Activated CD4-positive, alpha-beta T cell treated with anti-CD3 and anti-CD28 coated beads, Interleukin-2, amount 50 U/mL, for 48 hours (primary cell): Measurements from ENCODE around the gene NFIX.
A peak's percentile ranks its signal among the peaks of the same experiment; 100 is the strongest.
"Not testable (repeated sequence)": the region's sequence is repeated elsewhere in the genome, so short reads cannot be mapped to it uniquely, and the experiment has no call there.

Source experiments
- DNase-seq, 2 experiments: peaks; one replicate each; pipeline ENCODE4 v3.0.0-alpha.2; 2020

The NFIX gene

DNA sequence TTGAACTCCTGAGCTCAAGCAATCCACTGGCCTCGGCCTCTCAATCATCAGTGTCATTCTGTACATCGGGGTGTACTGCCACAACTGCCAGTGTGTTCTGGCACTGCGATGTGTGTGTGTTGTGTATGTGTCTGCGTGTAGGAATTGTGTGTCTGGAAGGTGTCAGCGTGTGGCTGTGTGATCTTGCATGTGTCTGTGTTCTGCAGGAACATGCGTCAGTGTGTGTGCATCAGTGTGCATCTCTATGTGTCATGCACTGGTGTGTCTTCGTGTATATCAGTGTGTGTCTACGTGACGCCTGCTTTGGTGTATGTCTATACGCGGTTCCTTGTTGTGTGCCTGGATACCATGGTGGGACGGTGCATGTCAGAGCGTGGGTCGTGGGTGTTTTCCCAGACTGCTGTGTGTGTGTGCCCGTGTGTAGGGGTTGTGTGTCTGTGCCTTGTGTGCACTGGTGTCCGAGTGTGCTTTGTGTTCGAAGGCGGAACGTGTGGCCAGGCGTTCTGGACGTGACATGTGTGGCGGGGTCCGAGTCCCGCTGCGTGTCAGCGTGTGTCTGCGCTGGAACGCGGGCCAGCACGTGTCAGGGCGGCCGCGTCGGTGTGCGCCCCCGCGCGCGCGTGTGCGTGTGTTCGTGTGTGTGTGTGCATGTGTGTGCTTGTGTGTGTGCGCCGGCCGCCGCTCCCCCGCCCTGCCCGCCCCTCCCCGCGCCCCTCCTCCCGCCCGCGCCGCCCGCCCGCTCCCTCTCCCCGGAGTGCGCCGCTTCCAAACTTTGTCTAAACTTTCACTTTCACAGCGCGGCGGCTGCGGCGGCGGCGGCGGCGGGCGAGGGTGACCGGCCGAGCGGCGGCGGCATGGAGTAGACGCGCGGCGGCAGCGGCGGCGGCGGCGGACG lies at the start of gene NFIX:
Gene NFIX (plus strand): TSS at position 775 of the 895 bp plus-strand sequence. CDS start 363 bp downstream, outside the sequence.
- peak; percentile 60 to 69 for DNase-seq

DNA sequence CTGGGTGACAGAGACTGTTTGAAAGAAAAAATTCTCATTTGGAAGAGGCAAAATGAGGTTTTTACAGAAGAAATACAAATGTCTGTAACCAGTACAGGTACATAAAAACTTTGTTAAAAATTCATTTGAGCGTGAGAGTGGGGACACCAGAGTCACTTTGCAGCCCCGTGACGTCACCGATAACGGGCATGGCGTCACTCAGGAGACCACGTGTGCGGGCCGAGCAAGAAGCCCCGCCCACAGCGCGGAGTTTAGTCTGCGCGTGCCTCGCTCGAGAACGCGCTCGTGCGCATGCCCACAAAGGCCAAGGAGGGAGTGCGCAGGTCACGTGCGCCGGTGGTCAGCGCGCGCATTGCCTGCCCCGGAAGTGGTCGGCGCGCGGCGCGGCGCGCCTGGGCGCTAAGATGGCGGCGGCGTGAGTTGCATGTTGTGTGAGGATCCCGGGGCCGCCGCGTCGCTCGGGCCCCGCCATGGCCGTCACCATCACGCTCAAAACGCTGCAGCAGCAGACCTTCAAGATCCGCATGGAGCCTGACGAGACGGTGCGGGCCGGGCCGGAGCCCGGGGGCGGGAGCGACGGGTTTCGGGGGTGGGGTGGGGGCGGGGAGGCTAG lies 49.7 kb upstream of the NFIX start, which contains the start of gene RAD23A:
Gene RAD23A (plus strand): TSS at position 384 of the 613 bp plus-strand sequence. CDS start 87 bp downstream, at position 471.
- DNase-seq: peak; percentile 98

DNA sequence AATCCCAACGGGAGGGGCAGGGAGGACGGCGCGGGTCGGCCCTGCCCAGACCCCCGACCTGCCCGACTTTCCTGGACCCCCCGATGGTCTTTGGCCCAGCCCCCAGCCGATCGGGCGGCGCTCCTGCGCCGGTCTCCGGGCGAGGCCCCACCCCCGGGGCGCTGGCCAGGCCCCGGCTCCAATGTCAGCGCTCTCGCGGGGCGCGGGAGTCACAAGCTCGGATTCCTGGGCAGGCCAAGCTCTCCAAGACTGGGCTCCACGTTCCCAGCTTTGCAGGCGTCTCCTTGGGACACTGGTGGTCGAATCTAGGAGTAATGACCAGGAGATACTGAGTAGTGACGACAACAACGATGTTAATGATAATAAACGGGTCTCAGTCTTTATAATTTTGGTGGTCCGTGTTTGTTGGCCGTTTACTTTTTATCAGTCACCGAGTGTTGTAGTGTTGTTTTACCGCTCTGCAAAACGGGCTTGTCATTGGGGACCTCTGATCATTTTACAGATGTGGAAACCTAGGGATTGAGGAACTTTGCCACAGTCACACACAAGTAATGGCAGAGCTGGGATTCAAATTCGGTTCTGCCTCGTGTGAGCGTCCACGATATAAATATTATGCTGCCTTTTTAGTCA lies 49.1 kb upstream of the NFIX start:
- peak; percentile 51 to 63 for DNase-seq

DNA sequence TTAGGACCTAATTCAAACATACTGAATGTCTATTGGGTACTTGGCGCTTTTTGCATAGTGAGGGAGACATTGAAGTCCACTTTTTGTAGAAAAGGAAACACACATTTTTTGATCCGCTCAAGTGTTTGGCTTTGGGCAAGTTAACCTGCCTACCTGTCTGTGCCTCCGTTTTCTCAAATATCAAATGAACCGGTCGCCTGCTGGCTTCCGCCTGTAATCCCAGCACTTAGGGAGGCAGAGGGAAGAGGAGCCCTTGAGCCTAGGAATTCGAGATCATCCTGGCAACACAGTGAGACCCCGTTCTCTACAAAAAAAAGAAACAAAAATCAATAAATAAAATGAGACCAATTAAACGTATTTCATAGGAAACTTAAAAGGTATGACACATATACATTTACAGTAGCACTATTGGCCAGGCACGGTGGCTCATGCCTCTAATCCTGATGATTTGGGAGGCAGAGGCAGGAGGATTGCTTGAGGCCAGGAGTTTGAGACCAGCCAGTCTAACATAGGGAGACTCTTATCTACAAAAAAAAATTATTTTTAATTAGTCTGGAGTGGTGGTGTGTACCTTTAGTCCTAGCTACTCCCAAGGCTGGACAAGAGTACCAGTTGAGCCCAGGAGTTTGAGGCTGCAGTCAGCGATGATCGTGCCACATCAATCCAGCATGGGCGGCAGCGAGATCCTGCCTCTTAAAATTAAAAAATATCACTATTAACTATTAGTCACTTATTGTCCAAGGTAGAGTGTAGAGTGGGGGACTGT lies 48.4 kb upstream of the NFIX start:
- DNase-seq: no peak

DNA sequence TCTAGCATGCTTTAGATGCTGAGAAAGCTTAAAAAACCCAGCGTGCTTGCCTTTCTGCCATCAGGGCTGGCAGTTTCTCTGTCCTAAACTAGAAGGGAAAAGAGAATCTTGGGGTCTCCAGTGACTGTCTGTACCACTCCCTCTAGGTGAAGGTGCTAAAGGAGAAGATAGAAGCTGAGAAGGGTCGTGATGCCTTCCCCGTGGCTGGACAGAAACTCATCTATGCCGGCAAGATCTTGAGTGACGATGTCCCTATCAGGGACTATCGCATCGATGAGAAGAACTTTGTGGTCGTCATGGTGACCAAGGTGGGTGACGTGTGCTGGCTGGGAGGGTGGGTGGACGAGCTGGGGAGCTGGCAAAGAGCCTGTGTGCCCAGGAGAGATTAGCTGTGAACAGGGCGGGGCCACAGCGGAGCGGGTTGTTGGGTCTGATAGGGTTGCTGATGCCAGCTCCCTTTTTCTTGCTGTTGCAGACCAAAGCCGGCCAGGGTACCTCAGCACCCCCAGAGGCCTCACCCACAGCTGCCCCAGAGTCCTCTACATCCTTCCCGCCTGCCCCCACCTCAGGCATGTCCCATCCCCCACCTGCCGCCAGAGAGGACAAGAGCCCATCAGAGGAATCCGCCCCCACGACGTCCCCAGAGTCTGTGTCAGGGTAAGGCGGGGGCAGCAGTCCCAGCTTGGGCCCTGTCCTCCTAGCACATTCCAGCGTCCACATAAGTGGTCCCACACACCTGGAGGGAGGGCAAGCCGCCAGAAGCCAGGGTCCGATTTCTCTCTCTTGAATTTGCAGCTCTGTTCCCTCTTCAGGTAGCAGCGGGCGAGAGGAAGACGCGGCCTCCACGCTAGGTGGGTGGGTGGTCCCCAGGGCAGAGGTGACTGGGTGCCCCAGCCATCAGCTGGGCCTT lies 47.3 kb upstream of the NFIX start:
- DNase-seq: no peak

- no peak for DNase-seq
These were observed 46.5 kb upstream of the NFIX start for GRCh38 chr19:12948612-12949362.

DNA sequence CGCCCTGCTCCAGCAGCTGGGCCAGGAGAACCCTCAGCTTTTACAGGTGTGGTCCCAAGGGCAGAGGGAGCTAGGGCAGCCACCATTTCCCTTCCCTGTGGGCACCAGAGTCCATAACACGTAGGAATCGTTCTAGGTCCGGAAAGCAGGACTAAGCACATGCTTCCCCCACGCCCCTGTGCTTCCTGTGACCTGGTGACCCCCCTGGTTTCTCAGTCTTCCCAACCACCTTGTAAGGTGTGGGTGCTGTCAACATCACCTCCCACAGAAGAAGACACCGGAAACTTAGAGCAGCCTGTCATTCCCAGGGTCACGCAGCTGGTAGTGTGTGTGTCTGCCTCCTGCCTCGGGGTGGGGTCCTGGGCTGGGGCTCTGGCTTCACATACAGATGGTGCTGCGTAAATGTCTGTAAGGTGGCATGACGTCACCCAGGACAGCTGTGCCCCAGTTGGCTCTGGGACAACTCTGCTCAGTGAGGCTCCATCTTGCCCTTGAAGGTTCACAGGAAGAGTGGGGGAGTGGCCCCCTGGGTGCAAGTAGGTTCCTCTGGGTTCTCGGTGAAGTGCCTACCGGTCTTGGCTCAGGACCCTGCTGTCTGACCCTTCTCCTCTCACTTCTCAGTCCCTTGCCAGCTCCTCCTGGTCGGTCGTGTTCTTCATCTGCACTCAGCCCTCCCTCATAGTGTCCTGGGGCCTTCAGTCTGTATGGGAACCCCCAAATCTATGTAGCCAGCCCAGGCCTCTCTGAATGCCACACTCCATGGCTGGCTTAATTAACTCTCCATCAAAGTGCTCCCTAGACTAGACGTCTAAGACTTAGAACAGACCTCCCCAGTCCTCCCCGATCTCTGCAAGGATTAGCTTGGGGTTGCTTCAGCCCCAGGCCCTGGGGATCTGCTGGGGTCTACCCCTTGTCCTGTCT lies 45.7 kb upstream of the NFIX start:
- no peak for DNase-seq

DNA sequence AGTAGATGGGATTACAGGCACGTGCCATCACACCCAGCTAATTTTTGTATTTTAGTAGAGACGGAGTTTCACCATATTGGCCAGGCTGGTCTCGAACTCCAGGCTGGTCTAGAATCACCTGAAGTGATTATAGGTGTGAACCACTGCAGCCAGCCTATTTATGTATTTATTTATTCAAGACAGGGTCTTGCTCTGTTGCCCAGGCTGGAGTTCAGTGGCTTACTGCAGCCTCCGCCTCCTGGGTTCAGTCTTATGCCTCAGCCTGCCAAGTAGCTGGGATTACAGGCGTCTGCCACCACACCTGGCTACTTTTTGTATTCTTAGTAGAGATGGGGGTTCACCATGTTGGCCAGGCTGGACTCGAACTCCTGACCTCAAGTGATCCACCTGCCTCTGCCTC lies 43.2 kb upstream of the NFIX start:
- DNase-seq: not testable (repeated sequence)

GRCh38 chr19:12952488-12953137 lies 42.7 kb upstream of the NFIX start:
- no peak for DNase-seq

DNA sequence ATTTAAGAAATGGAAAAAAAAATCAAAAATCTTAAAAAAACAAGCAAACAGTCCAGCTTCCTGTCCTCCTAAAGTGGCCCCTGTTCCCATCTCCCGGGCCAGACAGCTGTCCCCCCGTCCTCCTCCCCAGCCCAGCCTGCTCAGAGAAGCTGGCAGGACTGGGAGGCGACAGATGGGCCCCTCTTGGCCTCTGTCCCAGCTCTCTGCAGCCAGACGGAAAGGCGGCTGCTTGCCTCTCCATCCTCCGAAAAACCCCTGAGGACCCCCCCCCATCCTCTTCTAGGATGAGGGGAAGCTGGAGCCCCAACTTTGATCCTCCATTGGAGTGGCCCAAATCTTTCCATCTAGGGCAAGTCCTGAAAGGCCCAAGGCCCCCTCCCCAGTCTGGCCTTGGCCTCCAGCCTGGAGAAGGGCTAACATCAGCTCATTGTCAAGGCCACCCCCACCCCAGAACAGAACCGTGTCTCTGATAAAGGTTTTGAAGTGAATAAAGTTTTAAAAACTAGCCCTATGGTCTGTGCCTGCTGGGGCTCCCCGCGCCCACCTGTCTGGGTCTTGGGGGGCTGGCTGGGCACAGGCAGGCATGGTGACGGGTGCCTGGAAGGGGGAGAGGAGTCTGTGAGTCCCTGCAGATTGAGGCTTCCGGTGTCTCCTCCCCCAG lies 42.0 kb upstream of the NFIX start:
- DNase-seq: no peak

DNA sequence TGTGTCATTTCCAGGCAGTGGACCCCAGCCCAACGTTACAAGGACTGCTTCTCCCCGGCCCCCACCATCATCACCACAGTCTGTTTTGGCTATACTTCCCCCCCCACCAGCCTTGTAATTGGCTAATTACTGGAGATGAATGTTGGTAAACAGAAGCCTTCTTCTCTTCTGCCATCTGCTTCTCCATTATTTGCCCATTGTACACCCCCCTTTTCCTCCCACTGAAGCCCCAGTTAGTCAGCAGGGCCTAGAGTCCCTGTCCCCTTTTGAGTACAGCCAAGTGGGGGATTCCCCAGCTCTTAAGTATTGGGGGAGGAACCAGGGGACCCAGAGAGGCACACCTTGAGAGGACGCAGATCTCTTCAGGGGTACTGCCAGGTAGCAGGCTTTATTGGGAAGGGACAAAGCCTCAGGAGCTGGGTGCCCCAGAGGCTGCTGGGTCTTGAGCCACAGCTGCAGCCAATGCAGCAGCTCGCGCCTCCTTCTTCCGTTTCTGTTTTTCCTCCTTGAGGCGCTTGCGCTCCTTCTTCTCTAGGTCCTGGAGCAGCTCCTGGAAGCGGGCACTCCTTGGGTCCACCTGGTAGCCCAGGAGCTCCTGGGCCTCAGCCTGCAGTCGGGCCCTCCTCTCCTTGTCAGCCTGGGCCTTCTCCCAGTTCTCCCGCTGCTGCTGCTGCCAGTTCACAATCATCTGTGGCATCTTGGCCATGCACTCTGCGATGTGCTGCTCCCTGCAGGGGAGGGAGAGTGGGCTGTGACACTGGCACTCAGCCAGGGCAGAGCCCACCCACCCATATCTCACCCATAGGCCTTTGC lies 41.3 kb upstream of the NFIX start:
- no peak for DNase-seq

- DNase-seq: no peak
These were observed 40.7 kb upstream of the NFIX start for GRCh38 chr19:12954612-12954962.

DNA sequence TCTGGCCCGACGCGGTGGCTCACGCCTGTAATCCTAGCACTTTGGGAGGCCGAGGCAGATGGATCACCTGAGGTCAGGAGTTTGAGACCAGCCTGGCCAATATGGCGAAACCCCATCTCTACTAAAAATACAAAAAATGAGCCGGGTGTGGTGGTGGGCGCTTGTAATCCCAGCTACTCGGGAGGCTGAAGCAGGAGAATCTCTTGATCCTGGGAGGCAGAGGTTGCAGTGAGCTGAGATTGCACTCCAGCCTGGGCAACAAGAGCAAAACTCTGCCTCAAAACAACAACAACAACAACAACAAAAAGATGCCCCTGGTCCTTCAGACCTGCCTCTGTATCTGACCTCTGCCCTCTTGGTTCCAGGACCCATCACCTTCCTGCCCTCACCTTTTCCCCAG lies 39.7 kb upstream of the NFIX start:
- DNase-seq: not testable (repeated sequence)

GRCh38 chr19:12955996-12956395 lies 39.3 kb upstream of the NFIX start:
- no peak for DNase-seq

DNA sequence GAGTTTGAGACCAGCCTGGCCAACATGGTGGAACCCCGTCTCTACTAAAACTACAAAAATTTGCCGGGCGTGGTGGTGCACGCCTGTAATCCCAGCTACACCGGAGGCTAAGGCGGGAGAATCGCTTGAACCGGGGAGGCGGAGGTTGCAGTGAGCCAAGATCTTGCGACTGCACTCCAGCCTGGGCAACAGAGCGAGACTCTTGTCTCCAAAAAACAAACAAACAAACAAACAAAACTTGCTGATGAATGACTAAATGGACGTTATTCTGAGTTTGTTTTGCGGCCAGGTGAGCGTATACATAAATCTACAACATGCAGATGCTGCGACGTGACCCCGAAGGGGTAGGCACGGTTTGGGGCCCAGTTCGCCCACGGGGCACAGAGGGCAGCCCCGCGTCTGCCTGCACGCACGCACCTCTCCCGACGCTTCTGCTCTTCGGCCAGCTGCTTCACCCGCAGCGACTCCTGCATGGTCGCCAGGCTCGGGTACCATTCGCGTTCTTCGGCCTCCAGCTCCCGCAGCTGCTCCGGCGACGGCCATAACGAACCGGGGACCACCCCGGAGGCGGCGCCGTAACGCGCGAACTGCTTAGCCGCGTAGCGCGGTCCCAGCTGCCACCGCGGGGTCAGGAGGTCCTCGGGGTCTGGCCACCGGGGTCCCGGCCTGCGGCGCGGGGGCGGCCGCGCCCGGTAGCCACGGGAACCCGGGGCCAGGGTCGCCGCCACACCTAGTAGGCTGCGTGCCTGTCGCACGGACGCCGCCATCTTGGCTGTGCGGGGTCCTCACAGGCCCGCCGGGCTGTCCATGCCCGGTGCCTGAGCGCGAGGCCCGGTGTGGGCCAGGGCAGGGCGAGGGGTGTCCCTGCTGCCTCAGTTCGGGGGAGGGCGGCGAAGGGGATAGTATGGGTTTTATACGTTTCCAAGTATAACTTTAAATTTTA lies 38.6 kb upstream of the NFIX start, which contains the start of gene GADD45GIP1:
Gene GADD45GIP1 (minus strand): TSS at position 778 of the 943 bp plus-strand sequence. CDS start 11 bp downstream, at position 767.
- peak; percentile 87 to 89 for DNase-seq

DNA sequence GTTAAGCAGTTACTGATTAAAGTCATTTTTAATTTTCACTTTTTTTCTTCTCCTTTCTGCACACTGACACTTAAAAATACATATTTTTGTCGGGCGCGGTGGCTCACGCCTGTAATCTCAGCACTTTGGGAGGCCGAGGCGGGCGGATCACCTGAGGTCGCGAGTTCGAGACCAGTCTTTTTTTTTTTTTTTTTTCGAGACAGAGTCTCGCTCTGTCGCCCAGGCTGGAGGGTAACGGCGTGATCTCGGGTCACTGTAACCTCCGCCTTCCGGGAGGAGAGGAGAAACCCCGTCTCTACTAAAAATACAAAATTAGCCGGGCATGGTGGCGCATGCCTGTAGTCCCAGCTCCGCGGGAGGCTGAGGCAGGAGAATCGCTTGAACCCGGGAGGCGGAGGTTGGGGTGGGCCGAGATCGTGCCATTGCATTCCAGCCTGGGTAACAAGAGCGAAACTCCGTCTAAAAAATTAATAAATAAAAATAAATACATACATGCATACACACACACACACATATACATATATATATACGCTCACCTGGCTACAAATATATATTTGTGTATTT lies 37.8 kb upstream of the NFIX start:
- not testable (repeated sequence) for DNase-seq
